ENCODE results near the gene UBE2J1. TPM values are rescaled to one million over a fixed set of nuclear protein-coding genes. Genes with fewer than 3 reads are reported as not detected.

UBE2J1 gene
- total and polyA plus RNA-seq, 10 of the 15 experiments (the other 5 are each of a cell fraction or from before 2014, with no cell fraction given): 48.7 to 131 (median 90.0) TPM

GRCh38 chr6:89323511-89323971, 29.0 kb downstream of the UBE2J1 start:
- Histone ChIP-seq H3K4me2 (ENCODE audit: control insufficient read depth, insufficient read depth) (no peak overlapping the region), H3K9ac (ENCODE audit: control insufficient read depth, insufficient read depth, low read length) (no peak overlapping the region), H3K27me3 (replicated peaks in 1 of 2; ENCODE audit: control insufficient read depth in 2 of 2, insufficient read depth in 2 of 2, low read length in 1 of 2) (no peaks in the 10 kb centered on the region), H3K27ac (ENCODE audit: control insufficient read depth, insufficient read depth) (no peak overlapping the region), H3K9me3 (replicated peaks; ENCODE audit: control insufficient read depth, insufficient read depth, low read length) (no peaks in the 10 kb centered on the region; the same call in 1 of the 3 replicates), H4K20me1 (ENCODE audit: control insufficient read depth, insufficient read depth) (no peaks in the 10 kb centered on the region), H2AFZ (ENCODE audit: control insufficient read depth, low read depth, low read length) (no peak overlapping the region), H3K79me2 (ENCODE audit: control insufficient read depth, insufficient read depth, low read length) (no peaks in the 10 kb centered on the region), H3K4me1 (ENCODE audit: control insufficient read depth, insufficient read depth, low read length) (peaks cover 8% of the 10 kb centered on the region), H3K4me3 (no peak overlapping the region), H3K36me3 (ENCODE audit: control insufficient read depth in 2 of 2, insufficient read depth in 2 of 2, low read length in 1 of 2) (peaks cover 4 to 20% of the 10 kb centered on the region in 2 experiments)
- intact Hi-C loops (cut with micrococcal nuclease; ENCODE audit: unreplicated experiment) (no loop called here), in situ Hi-C loops (cut with MboI) (no loop called here)
- POLR2A ChIA-PET: no interaction called here
- ATAC-seq (no peak), FAIRE-seq (no peak), DNase-seq (ENCODE audit: low read depth, low spot score) (no peak)
- SMC1A ChIA-PET (ENCODE audit: uncharacterized antibody, unreplicated experiment): interaction anchor here (1.0 to 2.6 kb wide), 3 partner anchors 24 to 48 kb away, joined by 4 to 10 read pairs (median 4); no protein-coding TSS in a partner anchor
- BruUV-seq (replicated peaks): no TSS peak
- WGBS (ENCODE audit: insufficient coverage, insufficient replicate concordance, low lambda C conversion rate, missing lambda C conversion rate): 100% methylated on average over 3 of the region's 3 CpGs
- no peak for TF ChIP-seq SUPT20H (IDR thresholded peaks at IDR 0.05; ENCODE audit: borderline replicate concordance, control insufficient read depth, low read depth, low read length)
- no peak for TF ChIP-seq ZZZ3 (IDR thresholded peaks at IDR 0.05; ENCODE audit: control insufficient read depth, insufficient read length, low read depth)
- no peak for TF ChIP-seq IRF5 (IDR thresholded peaks at IDR 0.05; ENCODE audit: borderline replicate concordance)
- TF ChIP-seq SMARCA5 (IDR thresholded peaks at IDR 0.05): no peak
- no peak for TF ChIP-seq BHLHE40 (IDR thresholded peaks at IDR 0.05; ENCODE audit: borderline replicate concordance in 1 of 2, low read depth in 2 of 2, low read length in 1 of 2)
- TF ChIP-seq ATF3 (IDR thresholded peaks at IDR 0.05; ENCODE audit: borderline replicate concordance, extremely low read depth, low read depth, low read length): no peak
- TF ChIP-seq REST (IDR thresholded peaks at IDR 0.05; ENCODE audit: low read depth, low read length): no peak
- TF ChIP-seq USF2 (IDR thresholded peaks at IDR 0.05; ENCODE audit: borderline replicate concordance, low read depth, low read length): no peak
- CTCF ChIA-PET: interaction anchor here (0.6 to 1.5 kb wide), 3 partner anchors 15 to 44 kb away, joined by 3 to 6 read pairs (median 3); no protein-coding TSS in a partner anchor
- RAD21 ChIA-PET (ENCODE audit: unreplicated experiment): interaction anchor here (0.5 kb wide), 1 partner anchor 43 kb away, joined by 3 read pairs; no protein-coding TSS in a partner anchor
